ENCODE measurements around the gene VWA2.

DNA sequence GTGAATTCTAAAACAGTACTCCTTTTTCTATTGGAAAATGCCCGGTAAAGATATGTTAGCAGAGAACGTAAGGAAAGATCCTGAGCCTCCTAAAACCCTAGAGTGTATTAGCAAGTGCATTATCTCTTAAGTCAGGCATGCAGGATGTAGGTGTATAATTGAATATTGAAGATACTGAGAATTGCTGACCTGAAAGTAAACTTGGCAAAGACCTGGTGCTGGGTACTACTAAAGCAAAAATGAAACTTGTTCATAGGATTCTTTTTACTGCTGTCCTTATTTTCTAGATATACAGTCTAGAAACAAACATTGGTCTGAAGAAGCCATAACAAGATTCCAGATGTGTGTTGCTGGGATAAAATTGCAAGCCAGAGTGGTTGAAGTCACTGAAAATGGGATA, 18.8 kb upstream of the VWA2 start:
- TF ChIP-seq, protein P1, sequence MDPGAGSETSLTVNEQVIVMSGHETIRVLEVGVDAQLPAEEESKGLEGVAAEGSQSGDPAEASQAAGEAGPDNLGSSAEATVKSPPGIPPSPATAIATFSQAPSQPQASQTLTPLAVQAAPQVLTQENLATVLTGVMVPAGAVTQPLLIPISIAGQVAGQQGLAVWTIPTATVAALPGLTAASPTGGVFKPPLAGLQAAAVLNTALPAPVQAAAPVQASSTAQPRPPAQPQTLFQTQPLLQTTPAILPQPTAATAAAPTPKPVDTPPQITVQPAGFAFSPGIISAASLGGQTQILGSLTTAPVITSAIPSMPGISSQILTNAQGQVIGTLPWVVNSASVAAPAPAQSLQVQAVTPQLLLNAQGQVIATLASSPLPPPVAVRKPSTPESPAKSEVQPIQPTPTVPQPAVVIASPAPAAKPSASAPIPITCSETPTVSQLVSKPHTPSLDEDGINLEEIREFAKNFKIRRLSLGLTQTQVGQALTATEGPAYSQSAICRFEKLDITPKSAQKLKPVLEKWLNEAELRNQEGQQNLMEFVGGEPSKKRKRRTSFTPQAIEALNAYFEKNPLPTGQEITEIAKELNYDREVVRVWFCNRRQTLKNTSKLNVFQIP (CRISPR knock-in tag; IDR thresholded peaks at IDR 0.05; ENCODE audit: borderline replicate concordance, low read depth), result no peak
- TF ChIP-seq ZFP30 (CRISPR knock-in tag; IDR thresholded peaks at IDR 0.05) (no peak), ZFP3 (CRISPR knock-in tag; IDR thresholded peaks at IDR 0.05) (no peak)

Measured in SK-N-SH treated with all-trans-retinoic acid at 6 μM for 48 hours (cell line).